NCI-H146 (cell line): ENCODE measurements around the gene ATG7.
"Not testable (repeated sequence)": the region's sequence is repeated elsewhere in the genome, so short reads cannot be mapped to it uniquely, and the experiment has no call there.

Source experiments
- DNase-seq: peaks from one replicate; lab custom pipeline; 2025; lab: John Stamatoyannopoulos, UW

ATG7 gene

DNA sequence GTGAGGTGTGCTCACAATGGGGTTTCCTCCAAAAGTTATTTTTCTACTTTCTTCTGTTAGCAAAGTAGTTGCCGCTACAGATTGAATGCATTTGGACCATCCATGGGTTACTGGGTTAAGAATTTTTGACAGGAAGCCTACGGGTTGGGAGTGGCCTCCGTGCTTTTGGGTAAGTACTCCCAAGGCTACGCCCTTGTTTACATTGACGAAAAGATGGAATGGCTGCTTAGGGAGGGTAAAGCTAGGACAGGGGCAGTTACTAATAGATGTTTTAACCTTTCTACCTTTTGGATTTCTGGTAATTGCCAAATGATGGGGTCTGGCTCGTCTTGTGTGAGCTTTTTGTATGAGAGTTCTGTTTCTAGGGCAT lies 20.4 kb upstream of the ATG7 start:
- no peak for DNase-seq

DNA sequence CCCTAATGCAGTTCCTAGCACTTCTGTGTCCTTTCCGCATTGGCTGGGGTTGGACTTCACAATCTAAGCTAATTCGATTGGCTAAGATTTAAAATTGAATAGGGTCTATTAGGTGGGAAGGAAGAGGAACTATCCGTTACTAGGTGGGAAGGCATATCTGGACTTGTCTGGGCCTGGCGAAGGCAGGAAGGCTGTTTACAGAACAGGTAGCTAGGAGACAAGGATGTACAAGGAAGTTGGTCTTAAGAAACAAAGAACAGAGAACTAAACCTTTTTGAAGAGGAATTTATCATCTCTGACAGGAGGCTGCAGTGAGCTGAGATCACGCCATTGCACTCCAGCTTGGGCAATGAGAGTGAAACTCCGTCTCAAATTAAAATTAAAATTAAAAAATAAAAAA lies 17.3 kb upstream of the ATG7 start:
- DNase-seq: no peak

DNA sequence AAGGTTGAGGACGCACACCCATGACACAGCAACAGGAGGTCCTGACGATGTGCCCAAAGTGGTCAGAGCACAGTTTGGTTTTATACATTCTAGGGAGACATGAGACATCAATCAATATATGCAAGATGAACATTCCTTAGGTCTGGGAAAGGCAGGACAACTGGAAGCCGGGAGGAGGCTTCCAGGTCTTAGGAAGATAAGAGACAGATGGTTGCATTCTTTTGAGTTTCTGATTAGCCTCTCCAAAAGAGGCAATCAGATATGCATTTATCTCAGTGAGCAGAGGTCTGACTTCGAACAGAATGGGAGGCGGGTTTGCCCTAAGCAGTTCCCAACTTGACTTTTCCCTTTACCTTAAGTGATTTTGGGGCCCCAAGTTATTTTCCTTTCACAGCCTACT lies 16.7 kb upstream of the ATG7 start:
- DNase-seq: not testable (repeated sequence)

DNA sequence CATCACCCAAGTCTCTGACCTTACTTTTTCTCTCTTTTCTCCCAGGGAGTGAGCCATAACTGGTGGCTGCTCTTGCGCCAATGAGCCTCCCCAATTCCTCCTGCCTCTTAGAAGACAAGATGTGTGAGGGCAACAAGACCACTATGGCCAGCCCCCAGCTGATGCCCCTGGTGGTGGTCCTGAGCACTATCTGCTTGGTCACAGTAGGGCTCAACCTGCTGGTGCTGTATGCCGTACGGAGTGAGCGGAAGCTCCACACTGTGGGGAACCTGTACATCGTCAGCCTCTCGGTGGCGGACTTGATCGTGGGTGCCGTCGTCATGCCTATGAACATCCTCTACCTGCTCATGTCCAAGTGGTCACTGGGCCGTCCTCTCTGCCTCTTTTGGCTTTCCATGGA lies 13.2 kb upstream of the ATG7 start:
- no peak for DNase-seq

DNA sequence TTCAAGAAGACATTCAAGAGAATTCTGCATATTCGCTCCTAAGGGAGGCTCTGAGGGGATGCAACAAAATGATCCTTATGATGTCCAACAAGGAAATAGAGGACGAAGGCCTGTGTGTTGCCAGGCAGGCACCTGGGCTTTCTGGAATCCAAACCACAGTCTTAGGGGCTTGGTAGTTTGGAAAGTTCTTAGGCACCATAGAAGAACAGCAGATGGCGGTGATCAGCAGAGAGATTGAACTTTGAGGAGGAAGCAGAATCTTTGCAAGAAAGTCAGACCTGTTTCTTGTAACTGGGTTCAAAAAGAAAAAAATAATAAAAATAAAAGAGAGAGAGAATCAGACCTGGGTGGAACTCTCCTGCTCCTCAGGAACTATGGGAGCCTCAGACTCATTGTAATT lies 11.7 kb upstream of the ATG7 start:
- no peak for DNase-seq

DNA sequence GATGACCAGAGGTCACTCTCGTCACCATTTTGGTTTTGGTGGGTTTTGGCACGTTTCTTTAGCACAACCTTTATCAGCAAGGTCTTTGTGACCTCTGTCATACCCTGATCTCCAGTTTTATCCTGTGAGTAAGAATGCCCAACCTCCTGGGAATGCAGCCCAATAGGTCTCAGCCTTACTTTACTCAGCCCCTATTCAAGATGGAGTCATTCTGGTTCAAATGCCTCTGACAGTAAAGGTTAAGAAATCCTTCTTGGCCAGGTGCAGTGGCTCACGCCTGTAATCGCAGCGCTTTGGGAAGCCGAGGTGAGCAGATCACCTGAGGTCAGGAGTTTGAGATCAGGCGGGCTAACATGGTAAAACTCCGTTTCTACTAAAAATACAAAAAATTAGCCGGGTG lies 3.2 kb upstream of the ATG7 start:
- DNase-seq: no peak

DNA sequence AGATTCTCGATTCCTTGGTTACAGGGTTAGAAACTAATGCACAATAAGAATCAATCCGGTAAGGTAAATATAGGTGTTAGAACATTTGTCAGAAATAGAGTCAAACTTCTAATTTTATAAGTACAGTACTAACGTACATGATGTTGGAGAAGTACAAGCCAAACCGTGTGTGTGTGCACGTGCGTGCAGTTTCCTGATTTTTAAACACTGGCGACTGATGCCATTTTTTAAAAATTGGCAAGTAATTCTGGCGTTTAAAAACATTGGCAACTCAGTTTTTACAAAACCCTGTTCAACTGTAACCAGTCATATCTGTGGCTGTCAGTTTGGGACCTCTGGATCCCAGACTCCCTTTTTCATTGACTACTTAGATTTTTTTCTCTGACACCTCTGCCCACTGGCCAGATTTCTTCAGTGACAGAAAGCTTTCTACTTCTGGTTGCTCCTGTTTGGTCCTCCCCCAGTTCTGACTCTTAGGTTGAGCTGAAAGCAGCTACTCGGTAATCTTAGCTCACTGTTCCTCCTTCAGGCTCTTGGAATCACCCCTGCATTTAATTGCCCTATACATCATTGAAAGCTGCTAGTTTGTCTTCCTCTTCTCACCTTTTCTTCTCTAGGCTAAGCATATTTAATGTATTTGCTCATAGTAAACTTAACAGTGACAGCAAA lies 843 bp downstream of the ATG7 start:
- DNase-seq: no peak

DNA sequence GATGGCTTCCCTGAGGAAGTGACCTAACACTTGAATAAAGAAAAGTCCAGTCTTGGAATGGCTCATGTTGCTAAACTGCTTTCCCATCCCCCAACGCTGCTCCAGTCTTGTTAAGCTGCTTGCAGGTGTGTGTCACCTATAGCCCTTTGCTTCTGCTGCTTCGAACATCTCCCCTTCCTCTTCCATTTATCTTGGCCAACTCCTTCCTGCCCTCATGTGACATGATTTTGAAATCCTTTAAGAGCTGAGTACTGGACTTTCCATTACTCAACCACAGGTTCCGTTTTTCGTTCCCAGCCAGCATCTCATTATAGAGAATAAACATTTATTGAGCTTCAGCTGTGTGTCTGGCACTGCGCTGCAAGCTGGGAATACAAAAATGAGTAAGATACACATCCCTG lies 1.7 kb downstream of the ATG7 start:
- DNase-seq: no peak

DNA sequence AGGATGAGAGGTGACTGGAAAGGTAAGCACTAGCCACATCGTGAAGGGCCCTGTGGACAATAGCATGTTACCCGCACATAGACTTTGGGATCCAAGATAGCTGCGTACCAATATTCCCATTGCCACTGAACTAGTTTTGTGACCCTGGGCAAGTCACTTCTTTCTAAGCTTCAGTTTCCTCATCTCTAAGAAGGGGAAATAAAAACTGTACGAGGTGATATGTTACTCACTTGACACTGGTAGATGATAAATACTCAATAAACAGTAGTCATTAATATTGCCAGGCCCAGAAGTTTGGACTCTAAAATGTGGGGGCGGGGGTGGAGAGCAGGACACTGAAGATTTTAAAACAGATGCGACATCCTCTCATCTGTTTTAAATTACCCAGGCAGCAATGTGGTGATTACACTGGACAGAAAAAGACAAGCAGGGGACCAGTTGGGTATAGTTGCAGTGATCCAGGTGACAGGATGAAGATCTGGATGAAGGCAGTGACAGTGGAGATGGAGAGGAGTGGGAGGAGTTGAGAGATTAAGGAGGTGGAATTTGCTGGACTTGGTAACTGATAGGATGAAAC lies 2.5 kb downstream of the ATG7 start:
- no peak for DNase-seq

DNA sequence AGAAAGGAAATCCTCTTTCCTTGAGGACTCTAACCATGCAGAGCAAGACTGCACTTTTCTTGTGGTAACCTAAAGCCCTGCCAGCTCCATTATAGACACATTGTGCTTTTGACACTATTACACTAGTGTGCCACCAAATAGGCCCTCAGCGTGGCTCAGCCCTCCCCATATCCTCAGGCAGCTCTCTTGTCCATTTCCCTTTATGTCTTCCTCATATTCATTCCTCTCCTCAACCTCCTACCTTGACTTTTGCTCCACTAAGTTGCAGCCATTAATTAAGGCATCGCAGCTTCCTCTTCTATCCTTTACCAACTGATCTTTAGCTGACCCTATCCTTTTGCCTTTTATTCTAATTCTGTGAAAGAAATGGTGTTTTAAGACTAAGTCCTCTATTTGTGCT lies 3.7 kb downstream of the ATG7 start:
- no peak for DNase-seq

DNA sequence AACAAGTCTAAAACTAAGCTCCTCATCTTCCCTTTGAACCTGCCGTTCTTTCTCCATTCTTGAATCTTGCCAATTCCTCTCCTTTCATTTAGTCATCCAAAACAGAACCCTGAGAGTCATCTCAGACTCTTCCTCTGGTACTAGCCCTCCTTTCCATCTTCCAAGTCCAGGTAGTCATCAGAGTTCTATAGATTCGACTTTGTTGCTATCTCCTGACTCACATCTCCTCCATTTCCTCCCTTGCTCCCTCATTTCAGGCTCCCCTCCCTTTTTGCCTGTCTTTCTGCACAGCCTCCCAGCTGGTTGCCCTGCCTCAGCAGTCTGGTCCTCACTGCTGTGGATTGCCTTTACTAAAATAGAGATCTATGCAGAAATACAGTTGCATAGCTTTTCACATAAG lies 4.7 kb downstream of the ATG7 start:
- no peak for DNase-seq

DNA sequence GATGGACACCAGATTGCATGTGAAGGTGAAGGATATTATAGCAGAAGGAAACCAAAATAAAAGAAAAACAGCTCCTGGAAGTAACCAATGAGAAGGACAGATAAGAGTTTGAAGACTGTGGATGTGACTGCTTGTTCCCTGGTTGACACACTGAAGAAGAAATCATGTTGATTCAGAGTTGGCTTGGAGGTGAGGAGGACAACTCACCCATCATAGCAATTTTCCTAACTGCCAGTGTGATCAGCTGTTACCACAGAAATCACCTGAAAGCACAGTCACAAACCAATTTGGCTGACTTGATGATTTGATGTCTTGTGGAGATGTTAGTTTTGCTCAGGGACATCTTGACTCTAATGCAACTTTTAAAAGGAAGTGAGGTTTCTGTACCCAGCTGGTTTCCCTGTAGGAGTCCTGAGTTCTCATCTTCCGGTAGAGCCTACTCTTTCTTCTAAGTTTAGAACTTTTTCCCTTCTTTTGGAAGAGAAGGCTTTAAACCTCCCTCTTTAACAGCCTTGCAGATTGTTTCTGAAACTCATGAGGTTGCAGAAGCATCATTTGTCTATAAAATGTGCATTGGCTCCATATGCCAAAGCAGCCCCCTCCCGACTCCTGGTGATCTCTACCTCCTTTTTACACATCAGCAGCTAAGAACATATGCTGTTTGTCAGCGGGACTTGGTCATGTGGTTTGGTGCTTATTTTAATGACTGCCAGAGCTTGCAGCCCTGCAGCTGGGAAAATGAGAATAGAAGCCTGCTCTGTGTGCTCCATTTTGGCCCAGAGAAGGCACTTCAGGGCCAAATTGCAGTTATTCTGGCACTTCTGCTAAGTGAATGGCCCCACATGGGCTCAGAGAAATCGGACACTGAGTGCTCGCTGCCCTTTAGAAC lies 10.3 kb downstream of the ATG7 start:
- DNase-seq: no peak

DNA sequence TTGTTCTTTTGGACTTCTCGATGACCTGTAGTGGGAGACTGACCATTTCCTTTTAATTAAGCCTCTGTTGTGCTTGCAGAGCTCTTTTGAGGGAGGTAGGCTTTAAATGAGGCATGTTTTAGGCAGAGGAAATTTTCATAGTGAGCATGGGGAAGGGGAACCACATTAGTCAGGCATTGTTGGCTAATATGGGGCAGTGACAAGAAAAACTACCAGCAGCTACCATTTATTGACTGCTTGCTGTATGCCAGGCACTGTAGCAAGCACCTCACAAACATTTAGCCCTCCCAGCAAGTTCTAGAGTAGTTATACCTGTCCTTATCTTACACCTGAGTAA lies 10.9 kb downstream of the ATG7 start:
- DNase-seq: no peak

DNA sequence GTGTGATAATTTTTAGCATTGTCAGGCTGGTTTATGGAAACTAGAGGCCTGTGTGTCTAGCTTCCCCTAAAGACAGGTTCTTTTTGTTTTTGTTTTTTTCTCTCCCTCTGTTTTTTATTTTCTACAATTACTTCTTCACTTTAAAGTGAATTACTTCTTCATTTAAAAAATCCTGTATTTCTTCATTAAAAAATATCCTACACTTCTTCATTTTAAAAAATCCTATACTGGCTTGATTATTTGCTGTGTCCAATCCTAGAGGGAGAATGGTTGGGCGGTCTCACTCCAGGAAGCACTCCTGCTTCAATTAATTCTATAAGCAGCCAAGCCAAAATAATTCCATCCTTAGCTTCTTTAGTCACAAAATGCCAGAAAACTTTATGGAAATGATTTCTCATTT lies 11.8 kb downstream of the ATG7 start:
- DNase-seq: no peak

DNA sequence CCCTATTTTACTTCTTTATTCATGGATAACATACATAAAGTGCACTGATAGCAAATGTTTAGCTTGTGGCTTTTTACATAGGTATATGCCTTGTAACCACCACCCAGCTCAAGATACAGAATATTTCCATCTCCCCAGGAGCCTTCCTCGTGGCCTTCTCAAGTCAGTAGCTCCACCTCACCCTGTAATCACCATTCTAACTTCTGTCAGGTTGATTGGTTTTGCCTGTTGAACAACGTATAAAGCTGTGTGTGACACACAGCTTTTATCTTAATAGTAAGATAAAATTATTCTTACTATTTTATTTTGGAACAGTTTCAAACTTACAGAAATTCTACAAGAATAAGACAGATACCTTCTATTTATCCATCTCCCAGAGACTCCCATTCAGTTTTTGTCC lies 13.3 kb downstream of the ATG7 start:
- no peak for DNase-seq

DNA sequence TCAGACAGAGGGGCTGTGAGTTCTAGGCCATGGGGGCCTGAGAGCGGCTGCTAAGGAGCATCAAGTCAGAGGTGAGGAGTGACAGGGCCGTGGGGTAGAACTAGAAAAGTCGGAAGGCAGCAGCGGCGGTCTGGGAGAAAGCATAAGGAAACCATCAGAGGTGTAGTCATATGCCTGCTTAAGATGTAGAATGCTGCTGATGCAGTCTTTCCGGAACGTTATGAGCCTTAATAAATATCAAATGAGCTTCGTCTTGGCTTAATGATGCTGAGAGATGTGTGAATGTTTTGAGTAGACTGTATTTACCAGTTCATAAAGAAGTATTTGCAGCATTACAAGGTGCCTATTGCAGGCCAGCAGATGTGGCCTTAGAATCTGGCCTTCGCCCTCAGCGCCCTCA lies 15.2 kb downstream of the ATG7 start:
- DNase-seq: no peak

DNA sequence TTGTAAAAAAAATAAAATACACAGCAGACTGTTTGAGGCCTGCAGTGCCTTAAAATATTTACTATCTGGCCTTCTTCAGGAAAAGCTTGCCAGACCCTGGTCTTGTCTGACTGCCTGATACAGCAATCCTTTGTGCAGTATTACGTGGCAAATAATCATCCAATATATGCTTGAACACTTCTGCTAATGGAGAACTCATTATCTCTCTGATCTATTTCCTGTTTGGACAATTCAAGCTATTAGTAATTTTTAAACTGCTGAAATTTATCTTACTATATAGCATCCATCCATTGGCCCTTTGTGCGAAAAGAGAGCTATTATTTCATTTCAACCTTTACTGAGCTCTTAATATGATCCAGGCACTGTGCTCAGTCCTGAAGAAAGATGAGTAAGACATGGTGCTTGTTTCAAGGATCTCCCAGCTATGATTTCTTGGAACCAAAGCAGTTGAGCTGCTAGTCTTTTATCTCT lies 15.9 kb downstream of the ATG7 start:
- no peak for DNase-seq

DNA sequence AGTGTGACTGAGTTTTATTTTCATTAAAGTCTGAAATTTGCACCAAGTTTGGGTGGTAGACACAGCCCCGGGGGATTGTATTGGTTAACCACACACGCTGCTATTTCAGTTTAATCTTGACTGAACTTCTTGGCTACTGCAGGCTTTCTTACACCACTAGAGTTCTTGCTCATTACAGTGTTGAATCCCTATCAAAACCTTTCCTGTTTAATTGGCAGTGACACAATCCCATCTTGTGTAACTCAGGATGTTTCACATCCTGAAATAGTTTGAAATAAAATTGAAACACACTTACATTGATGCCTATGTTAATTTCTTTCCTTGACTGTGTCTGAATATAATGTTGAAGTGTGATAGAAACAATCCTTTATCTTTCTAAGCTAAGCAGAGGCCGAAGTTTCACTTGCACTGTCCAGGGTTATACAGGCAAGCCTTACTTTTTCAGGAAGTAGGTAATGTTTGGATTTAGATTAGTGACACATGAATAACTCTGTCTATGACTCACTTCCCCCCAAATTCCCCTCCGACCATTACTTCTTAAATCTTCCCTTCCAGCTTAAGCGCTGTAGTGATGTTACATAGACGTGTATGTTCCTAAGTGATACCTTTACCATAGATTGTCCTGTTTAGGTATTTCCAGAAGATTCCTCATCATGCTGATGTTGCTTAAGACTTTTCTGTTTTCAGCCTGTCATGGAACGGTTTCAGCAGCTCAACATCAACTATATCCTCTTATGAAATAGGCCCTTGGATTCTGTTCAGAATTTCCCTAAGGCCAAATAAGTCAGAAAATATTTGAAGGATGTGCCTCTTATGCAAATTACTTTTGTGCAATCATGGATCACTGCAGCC lies 16.8 kb downstream of the ATG7 start:
- DNase-seq: no peak

DNA sequence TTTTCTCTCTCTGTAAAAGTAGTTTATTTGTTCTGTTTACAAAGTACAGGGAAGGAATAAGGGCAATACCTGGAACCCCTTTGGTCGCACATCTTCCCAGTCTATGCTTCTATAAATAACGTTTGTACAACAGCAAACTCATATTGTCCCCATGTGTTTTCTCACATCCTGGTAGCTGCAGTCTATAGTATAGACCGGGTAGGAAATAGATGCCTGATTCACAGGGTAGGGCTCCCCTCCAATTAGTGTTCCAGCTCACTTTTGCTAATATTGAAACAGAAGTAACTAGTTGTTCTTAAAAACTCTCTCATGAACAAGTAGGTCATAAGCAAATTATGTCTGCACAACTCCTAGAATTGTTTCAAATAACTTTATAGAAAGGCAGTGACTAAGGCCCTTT lies 17.7 kb downstream of the ATG7 start:
- DNase-seq: no peak

DNA sequence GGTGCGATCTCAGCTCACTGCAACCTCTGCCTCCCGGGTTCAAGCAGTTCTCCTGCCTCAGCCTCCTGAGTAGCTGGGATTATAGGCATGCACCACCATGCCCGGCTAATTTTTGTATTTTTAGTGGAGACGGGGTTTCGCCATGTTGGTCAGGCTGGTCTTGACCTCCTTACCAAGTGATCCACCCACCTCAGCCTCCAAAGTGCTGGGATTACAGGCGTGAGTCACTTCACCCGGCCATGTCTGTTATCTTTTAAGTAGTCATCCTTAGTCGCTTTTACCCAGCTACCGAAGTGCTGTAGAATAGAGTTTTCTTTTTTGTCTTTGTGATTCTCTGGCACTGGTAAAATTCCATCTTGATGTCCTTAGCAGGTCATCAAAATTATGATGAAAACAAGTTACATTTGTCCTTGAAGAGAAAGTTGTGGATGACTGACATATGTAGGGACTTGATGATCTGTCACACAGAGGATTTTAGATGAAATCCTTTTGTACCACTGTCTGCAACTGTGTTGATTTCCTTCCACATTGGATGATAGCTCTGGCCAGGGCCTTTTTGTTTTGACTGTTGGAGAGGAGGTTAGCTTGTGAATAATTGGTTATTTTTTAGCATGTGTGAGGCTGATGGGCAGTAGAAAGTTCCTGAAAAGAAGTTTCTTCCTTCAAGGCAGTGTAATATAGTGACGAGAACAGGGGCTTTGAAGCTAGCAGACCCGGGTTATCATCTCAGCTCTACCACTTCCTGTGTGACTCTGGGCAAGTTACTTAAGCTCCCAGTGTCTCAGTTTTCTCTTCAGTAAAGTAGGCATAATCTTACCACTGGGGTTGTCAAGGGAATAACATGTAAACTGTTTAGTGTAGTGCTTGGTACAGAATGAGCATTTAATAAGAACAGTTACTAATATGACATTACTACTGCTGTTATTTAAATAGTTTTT lies 18.8 kb downstream of the ATG7 start:
- DNase-seq: no peak

DNA sequence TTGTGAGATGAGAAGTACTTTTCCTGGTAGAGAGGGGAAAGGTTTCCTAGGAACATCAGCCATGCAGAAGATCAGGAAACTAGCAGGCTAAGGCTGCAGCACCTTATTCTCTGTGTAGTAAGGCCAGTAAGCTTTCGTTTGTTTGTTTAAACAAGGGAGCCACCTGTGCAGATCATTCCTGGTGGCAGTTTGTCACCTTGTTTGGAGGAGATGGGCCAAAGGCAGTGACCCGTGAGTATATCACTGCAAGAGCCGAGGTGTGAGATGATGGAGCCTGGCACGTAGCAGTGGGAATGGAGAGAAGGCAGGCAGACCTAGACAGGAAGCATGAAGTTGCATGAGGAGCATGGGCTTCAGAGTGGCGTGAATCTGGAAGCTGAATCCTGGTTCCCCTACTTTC lies 19.6 kb downstream of the ATG7 start:
- DNase-seq: peak; percentile 61
